K562 (cell line): ENCODE results near the gene SLC2A13. TPM values are rescaled to one million over a fixed set of nuclear protein-coding genes. Genes with fewer than 3 reads are reported as not detected.

Experiments used
- ATAC-seq: fragments of 200-7000 bp; cut with Tn5 transposase; 3 replicates; pipeline ENCODE4 v1.9.1; 2020; ENCODE audit warnings: moderate library complexity
- BruUV-seq: library from RNA; stranded (reverse); fragments of 400-500 nt; replicated peaks from 2 replicates; lab custom pipeline; 2021; lab: Mats Ljungman, UMichigan
- CTCF ChIA-PET: fragments of 300-600 bp; formaldehyde crosslinking; extraction: SDS; loops from one replicate; lab custom pipeline; 2021; ENCODE audit warnings: low intra/inter-chr PET ratio; lab: Yijun Ruan, JAX
- POLR2A ChIA-PET: fragments of 300-600, 350-650 bp; sonication (Branson Sonifier 250); formaldehyde crosslinking; extraction: SDS; loops from one replicate; lab custom pipeline; 2021; ENCODE audit warnings: antibody characterized with exemption, inconsistent platforms; lab: Yijun Ruan, JAX
- DNase-seq, 4 experiments: peaks; one replicate each; pipeline versions ENCODE4 v3.0.0 to v3.0.0-alpha.2; 2011 to 2018; ENCODE audit warnings: low spot score in 3 of 4, mixed read lengths in 3 of 4; ENCODE audit errors: extremely low read depth in 1 of 4
- FAIRE-seq: peaks from 2 replicates; lab custom pipeline; 2011; peaks lifted over from hg19 to GRCh38; lab: Jason Lieb, UNC
- H2AFZ ChIP-seq: 2 replicates; pipeline ENCODE4 v1.6.0; 2011; ENCODE audit warnings: low read depth, low read length, control low read depth, inconsistent platforms
- H3K27ac ChIP-seq: fragments of 200-600 bp; 3 replicates; pipeline ENCODE4 v1.8.0; 2011; ENCODE audit warnings: low read depth, mild to moderate bottlenecking, control low read depth, inconsistent platforms, low read length, moderate library complexity, mixed read lengths; ENCODE audit errors: extremely low read depth
- H3K27me3 ChIP-seq, 2 experiments: fragments of 300-600 bp in 1 of 2; 2 replicates in 1 of 2; 3 replicates in 1 of 2; pipeline versions ENCODE4 v1.6.0 to v1.8.0; 2011; ENCODE audit warnings: inconsistent platforms in 2 of 2, low read length in 2 of 2, mild to moderate bottlenecking in 1 of 2, mixed read lengths in 1 of 2, moderate library complexity in 1 of 2; ENCODE audit not compliant: control insufficient read depth in 2 of 2, insufficient read depth in 2 of 2
- H3K36me3 ChIP-seq: fragments of 300-600 bp; 3 replicates; pipeline ENCODE4 v1.8.0; 2011; ENCODE audit warnings: mild to moderate bottlenecking, low read length, inconsistent platforms; ENCODE audit not compliant: control insufficient read depth, insufficient read depth
- H3K4me1 ChIP-seq, 2 experiments: fragments of 200-600 bp in 1 of 2; replicated peaks in 1 of 2; 2 replicates in 1 of 2; 3 replicates in 1 of 2; pipeline versions ENCODE4 v1.5.1 to v1.8.0; 2011; ENCODE audit warnings: inconsistent platforms in 2 of 2, low read length in 2 of 2, mild to moderate bottlenecking in 1 of 2, mixed read lengths in 1 of 2, moderate library complexity in 1 of 2; ENCODE audit not compliant: control insufficient read depth in 2 of 2, insufficient read depth in 2 of 2
- H3K4me2 ChIP-seq: 2 replicates; pipeline ENCODE4 v1.6.1; 2011; ENCODE audit warnings: low read length, control low read depth, inconsistent platforms, mixed read lengths; ENCODE audit not compliant: insufficient read depth
- H3K4me3 ChIP-seq: fragments of 200-600 bp; sonication (generic), shearing (Covaris generic); 2 replicates; pipeline ENCODE4 v1.5.1; 2016; ENCODE audit warnings: control low read depth, inconsistent platforms
- H3K79me2 ChIP-seq: fragments of 200-600 bp; 3 replicates; pipeline ENCODE4 v1.8.0; 2011; ENCODE audit warnings: low read length, inconsistent platforms; ENCODE audit not compliant: control insufficient read depth, insufficient read depth
- H3K9ac ChIP-seq, 2 experiments: 2 replicates each; pipeline versions ENCODE4 v1.6.0 to v1.6.1; 2011; ENCODE audit warnings: low read depth in 2 of 2, low read length in 2 of 2, control low read depth in 1 of 2, inconsistent platforms in 1 of 2, mild to moderate bottlenecking in 1 of 2, mixed read lengths in 1 of 2; ENCODE audit not compliant: insufficient read depth in 1 of 2
- H3K9me1 ChIP-seq: one replicate; pipeline ENCODE4 v1.6.0; 2011; ENCODE audit warnings: inconsistent platforms, mild to moderate bottlenecking, low read length, moderate library complexity; ENCODE audit not compliant: control insufficient read depth, insufficient read depth
- H3K9me3 ChIP-seq: replicated peaks from 2 replicates; pipeline ENCODE4 v1.5.1; 2011; ENCODE audit warnings: low read depth, low read length, inconsistent platforms; ENCODE audit not compliant: control insufficient read depth, insufficient read depth
- H4K20me1 ChIP-seq: replicated peaks from 2 replicates; pipeline ENCODE4 v1.6.1; 2011; ENCODE audit warnings: low read length, inconsistent platforms, mixed read lengths; ENCODE audit not compliant: control insufficient read depth, insufficient read depth
- BACH1 ChIP-seq: fragments of 200-800 bp; sonication (Bioruptor generic); IDR thresholded peaks from 2 replicates; pipeline ENCODE4 v1.6.1; 2016; ENCODE audit warnings: missing genetic modification characterization, missing compliant biosample characterization
- C11orf30 ChIP-seq: fragments of 450-650 bp; IDR thresholded peaks from 2 replicates; pipeline ENCODE4 v1.6.1; 2016; ENCODE audit warnings: low read depth, mild to moderate bottlenecking
- FOXM1 ChIP-seq, 2 experiments: fragments of 450-650 bp in 1 of 2; sonication (generic) in 1 of 2; formaldehyde crosslinking in 1 of 2; IDR thresholded peaks; 2 replicates each; pipeline versions ENCODE4 v1.6.1 to v1.9.0; 2017 to 2022; ENCODE audit warnings: low read depth in 2 of 2, mild to moderate bottlenecking in 2 of 2, missing genetic modification reagents in 1 of 2, moderate library complexity in 1 of 2
- GATAD2B ChIP-seq: fragments of 450-650 bp; IDR thresholded peaks from 2 replicates; pipeline ENCODE4 v1.6.1; 2017; ENCODE audit warnings: mild to moderate bottlenecking, borderline replicate concordance
- MXD1 ChIP-seq: fragments of 250-450 bp; sonication (Bioruptor Pico); IDR thresholded peaks from 2 replicates; pipeline ENCODE4 v1.8.0; 2021; ENCODE audit warnings: borderline replicate concordance, mild to moderate bottlenecking, moderate library complexity; ENCODE audit not compliant: poor library complexity, severe bottlenecking
- NR2C1 ChIP-seq, 2 experiments: fragments of 450-650 bp; IDR thresholded peaks; 2 replicates each; pipeline ENCODE4 v1.6.1; 2017; ENCODE audit warnings: mild to moderate bottlenecking in 2 of 2, antibody characterized with exemption in 1 of 2, inconsistent platforms in 1 of 2, missing compliant biosample characterization in 1 of 2, missing genetic modification characterization in 1 of 2
- REST ChIP-seq, 2 experiments: fragments of 450-650 bp; formaldehyde crosslinking in 1 of 2; IDR thresholded peaks; 2 replicates each; pipeline versions ENCODE4 v1.4.0 to v1.6.1; 2014 to 2020; ENCODE audit warnings: mild to moderate bottlenecking in 2 of 2, borderline replicate concordance in 1 of 2, low read depth in 1 of 2
- TBP ChIP-seq: optimal IDR thresholded peaks from 2 replicates; pipeline ENCODE3; 2011; ENCODE audit warnings: low read depth, low read length, improper control_type of control experiment
- TEAD4 ChIP-seq, 2 experiments: sonication (generic) in 1 of 2; formaldehyde crosslinking in 1 of 2; IDR thresholded peaks; 2 replicates each; pipeline versions ENCODE4 v1.6.1 to v1.8.0; 2012 to 2022; ENCODE audit warnings: borderline replicate concordance in 1 of 2, inconsistent platforms in 1 of 2, low read length in 1 of 2, mild to moderate bottlenecking in 1 of 2, missing genetic modification reagents in 1 of 2
- TRIM24 ChIP-seq, 2 experiments: fragments of 450-650 bp; IDR thresholded peaks; 2 replicates each; pipeline ENCODE4 v1.6.1; 2016
- ZNF197 ChIP-seq: fragments of 200-800 bp; sonication (Bioruptor generic); IDR thresholded peaks from 2 replicates; pipeline ENCODE4 v1.6.1; 2016; ENCODE audit warnings: low read depth, missing genetic modification characterization, missing compliant biosample characterization
- ZNF589 ChIP-seq: fragments of 200-800 bp; sonication (Bioruptor generic); IDR thresholded peaks from 2 replicates; pipeline ENCODE4 v1.6.1; 2016; ENCODE audit warnings: low read depth, missing genetic modification characterization, missing compliant biosample characterization
- WGBS: fragments of 100-300 bp; shearing (Covaris generic); methylation state at CpG from one replicate; pipeline ENCODE4 v1.1.6; 2016; ENCODE audit warnings: low coverage, mixed read lengths; ENCODE audit not compliant: insufficient coverage; ENCODE audit errors: missing lambda C conversion rate; 5-methylcytosine and 5-hydroxymethylcytosine counted together
- in situ Hi-C: fragments of 300-500 bp; cut with MboI; formaldehyde crosslinking; loops from 4 replicates; pipeline ENCODE4 v1.15.0; 2018; ENCODE audit warnings: inconsistent platforms, mixed read lengths
- intact Hi-C: fragments of 100-400 bp; cut with micrococcal nuclease; formaldehyde crosslinking; loops from 2 replicates; pipeline ENCODE4 v1.14.2; 2022
- polyA plus RNA-seq, 8 experiments: library from polyadenylated mRNA; depleted of rRNA in 4 of 8; stranded (reverse) in 5 of 8; unstranded in 3 of 8; fragments of >200 nt; fragmentation: Nextera tagmentation in 2 of 8; fragmentation: Illumina TruSeq in 1 of 8; extraction: Ambion mirVana in 2 of 8; extraction: Trizol in 1 of 8; gene quantifications; 2 replicates each; pipeline versions ENCODE4 v1.2.1 to v1.2.3, GENCODE V29; 2011 to 2014; ENCODE audit warnings: inconsistent platforms in 1 of 8, missing spikeins in 1 of 8
- total RNA-seq, 7 experiments: library from RNA; depleted of rRNA in 6 of 7; stranded (reverse); fragments of >200 nt in 6 of 7; fragmentation: Illumina TruSeq in 2 of 7; extraction: Trizol in 2 of 7; gene quantifications; 2 replicates each; pipeline versions ENCODE4 v1.2.1 to v1.2.3, GENCODE V29; 2011 to 2021; ENCODE audit warnings: low replicate concordance in 1 of 7

Gene SLC2A13
- total and polyA plus RNA-seq, 9 of the 15 experiments (the other 6 are each of a cell fraction or from before 2014, with no cell fraction given), result 1.7 to 12.4 (median 9.0) TPM

- in situ Hi-C loops, result no loop called here
- Histone ChIP-seq H3K9me1 (no peaks in the 10 kb centered on the region), H3K4me1 (peaks cover 9 to 24% of the 10 kb centered on the region in 2 experiments), H3K4me2 (peak overlapping the region; percentile 6; the same call in 1 of the 2 replicates), H3K27ac (peak overlapping the region; percentile 64), H3K9me3 (no peaks in the 10 kb centered on the region; the same call in 1 of the 2 replicates), H3K27me3 (no peaks in the 10 kb centered on the region), H4K20me1 (peaks cover 3% of the 10 kb centered on the region; the same call in 1 of the 2 replicates), H3K36me3 (peaks cover 12% of the 10 kb centered on the region; the same call in 2 of the 3 replicates), H3K9ac (peak overlapping the region in 1 of 2 experiments; percentile 57; a peak in 2 of 4 replicates), H2AFZ (peak overlapping the region; percentile 67), H3K79me2 (peaks cover 85% of the 10 kb centered on the region), H3K4me3 (no peak overlapping the region)
- 8% methylated on average over 3 of the region's 3 CpGs for WGBS
- intact Hi-C loops, result no loop called here
- ChIA-PET POLR2A (no interaction called here), CTCF (no interaction called here)
- ATAC-seq (peak; percentile 92), FAIRE-seq (peak; percentile 75), DNase-seq (peak; percentile 33 to 78 (median 54))
- no TSS peak for BruUV-seq
- TF ChIP-seq ZNF589 (CRISPR knock-in tag) (no peak), NR2C1 (IDR thresholded peaks at IDR 0.05) (no peak), NR2C1 (tag; IDR thresholded peaks at IDR 0.05) (no peak), GATAD2B (peak; percentile 11; the same call in 1 of the 2 replicates), BACH1 (tag) (no peak), MXD1 (CRISPR knock-in tag) (no peak), C11orf30 (peak; percentile 55; the same call in 1 of the 2 replicates), FOXM1 (IDR thresholded peaks at IDR 0.05; ENCODE audit: low read depth) (peak; percentile 72; the same call in 1 of the 2 replicates), FOXM1 (CRISPR knock-in tag; IDR thresholded peaks at IDR 0.05; ENCODE audit: low read depth) (no peak), TBP (peak; percentile 55), REST (IDR thresholded peaks at IDR 0.05; ENCODE audit: borderline replicate concordance) (peak; percentile 50; the same call in 1 of the 2 replicates), REST (CRISPR knock-in tag; IDR thresholded peaks at IDR 0.05; ENCODE audit: low read depth) (no peak), TEAD4 (IDR thresholded peaks at IDR 0.05; ENCODE audit: low read length) (peak; percentile 65), TEAD4 (CRISPR knock-in tag; IDR thresholded peaks at IDR 0.05; ENCODE audit: borderline replicate concordance) (no peak), ZNF197 (no peak), TRIM24 (IDR thresholded peaks at IDR 0.05) (peak in 1 of 2 experiments; percentile 62; a peak in 1 of 4 replicates)
Observed at GRCh38 chr12:40099423-40099853, 6.4 kb downstream of the SLC2A13 start.
